ENCODE results near the gene ACTC1.
A peak's percentile ranks its signal among the peaks of the same experiment; 100 is the strongest.

GRCh38 chr15:34795267-34796081 is at the start of gene ACTC1:
- TF ChIP-seq RAD21 (conservative IDR thresholded peaks at IDR 0.05 in 1 of 2, IDR thresholded peaks at IDR 0.05 in 1 of 2) (peak in 1 of 2 experiments; percentile 20; a peak in 1 of 5 replicates), REST (IDR thresholded peaks at IDR 0.05) (no peak), ELK1 (IDR thresholded peaks at IDR 0.05; ENCODE audit: low read depth, low read length) (no peak), MYC (IDR thresholded peaks at IDR 0.05; ENCODE audit: borderline replicate concordance, low read length) (no peak), CTCF (IDR thresholded peaks at IDR 0.05) (0 out of 3 replicates have a peak, but pooled peaks have one; percentile 10), JUNB (IDR thresholded peaks at IDR 0.05) (no peak), SMC3 (IDR thresholded peaks at IDR 0.05) (peak; percentile 30; the same call in 2 of the 3 replicates)

Data from A549 (cell line).